Measurements from ENCODE around the gene NRN1L.

- TF ChIP-seq MYC (IDR thresholded peaks at IDR 0.05; ENCODE audit: low read depth, low read length) (no peak), CTCF (IDR thresholded peaks at IDR 0.05; ENCODE audit: extremely low read depth in 1 of 2, insufficient read depth in 1 of 2, low read depth in 1 of 2, low read length in 2 of 2) (no peak), POLR2A (IDR thresholded peaks at IDR 0.05; ENCODE audit: low read depth, low read length) (no peak)
These were observed 49.1 kb downstream of the NRN1L start for GRCh38 chr16:67933805-67934204.
